K562 (cell line): ENCODE measurements around the gene BRAF. TPM values are rescaled to one million over a fixed set of nuclear protein-coding genes. Genes with fewer than 3 reads are reported as not detected.

Experiments
- AFF4 ChIP-seq: sonication (generic); formaldehyde crosslinking; IDR thresholded peaks from 2 replicates; pipeline ENCODE4 v1.8.0; 2023; ENCODE audit warnings: mild to moderate bottlenecking, missing genetic modification reagents
- EP300 ChIP-seq: IDR thresholded peaks from 2 replicates; pipeline ENCODE4 v1.6.1; 2012; ENCODE audit warnings: low read length, improper control_type of control experiment
- ESRRA ChIP-seq: fragments of 450-650 bp; IDR thresholded peaks from 2 replicates; pipeline ENCODE4 v1.6.1; 2014; ENCODE audit warnings: low read depth, mild to moderate bottlenecking, moderate library complexity, borderline replicate concordance
- NCOA4 ChIP-seq: fragments of 450-650 bp; IDR thresholded peaks from 2 replicates; pipeline ENCODE4 v1.6.1; 2018; ENCODE audit warnings: mild to moderate bottlenecking; ENCODE audit not compliant: partially characterized antibody
- PHF20 ChIP-seq: fragments of 450-650 bp; IDR thresholded peaks from 2 replicates; pipeline ENCODE4 v1.6.1; 2018; ENCODE audit not compliant: partially characterized antibody
- POLR2AphosphoS2 ChIP-seq: IDR thresholded peaks from 2 replicates; pipeline ENCODE4 v1.6.1; 2012; ENCODE audit warnings: low read length, improper control_type of control experiment
- POLR2AphosphoS5 ChIP-seq: IDR thresholded peaks from 2 replicates; pipeline ENCODE4 v1.6.1; 2011; ENCODE audit warnings: mild to moderate bottlenecking, low read depth, low read length, moderate library complexity; ENCODE audit not compliant: control insufficient read depth, insufficient read depth
- SREBF2 ChIP-seq: sonication (generic); formaldehyde crosslinking; IDR thresholded peaks from 2 replicates; pipeline ENCODE4 v1.4.0; 2020; ENCODE audit warnings: mild to moderate bottlenecking, missing genetic modification reagents
- SRF ChIP-seq, 2 experiments: fragments of 250-450, 450-650 bp in 1 of 2; sonication (Bioruptor Pico) in 1 of 2; sonication (generic) in 1 of 2; formaldehyde crosslinking; IDR thresholded peaks; 2 replicates each; pipeline versions ENCODE4 v1.5.0 to v1.5.1; 2020 to 2022; ENCODE audit warnings: mild to moderate bottlenecking in 1 of 2, missing genetic modification reagents in 1 of 2
- SRSF9 ChIP-seq: fragments of 200-400 bp; formaldehyde crosslinking; IDR thresholded peaks from 2 replicates; pipeline ENCODE4 v1.6.1; 2017; ENCODE audit warnings: low read depth, low read length, borderline replicate concordance
- TAL1 ChIP-seq: fragments of 450-650 bp; IDR thresholded peaks from 2 replicates; pipeline ENCODE4 v1.6.1; 2016; ENCODE audit warnings: mild to moderate bottlenecking
- TARDBP ChIP-seq: fragments of 450-650 bp; IDR thresholded peaks from 2 replicates; pipeline ENCODE4 v1.6.1; 2016
- THRA ChIP-seq: fragments of 450-650 bp; IDR thresholded peaks from 2 replicates; pipeline ENCODE4 v1.6.1; 2017; ENCODE audit warnings: mild to moderate bottlenecking, moderate library complexity
- UBTF ChIP-seq, 2 experiments: IDR thresholded peaks; 2 replicates each; pipeline ENCODE4 v1.6.1; 2012; ENCODE audit warnings: improper control_type of control experiment in 2 of 2, low read depth in 2 of 2, low read length in 2 of 2, borderline replicate concordance in 1 of 2
- ZBTB17 ChIP-seq: fragments of 450-650 bp; formaldehyde crosslinking; IDR thresholded peaks from 2 replicates; pipeline ENCODE4 v1.4.0; 2020; ENCODE audit warnings: mild to moderate bottlenecking
- ZBTB5 ChIP-seq: fragments of 450-650 bp; IDR thresholded peaks from 2 replicates; pipeline ENCODE4 v1.6.1; 2017; ENCODE audit warnings: antibody characterized with exemption
- ZNF316 ChIP-seq: fragments of 450-650 bp; IDR thresholded peaks from 2 replicates; pipeline ENCODE4 v1.6.1; 2016
- ZSCAN29 ChIP-seq: fragments of 450-650 bp; IDR thresholded peaks from 2 replicates; pipeline ENCODE4 v1.6.1; 2017
- polyA plus RNA-seq, 8 experiments: library from polyadenylated mRNA; depleted of rRNA in 4 of 8; stranded (reverse) in 5 of 8; unstranded in 3 of 8; fragments of >200 nt; fragmentation: Nextera tagmentation in 2 of 8; fragmentation: Illumina TruSeq in 1 of 8; extraction: Ambion mirVana in 2 of 8; extraction: Trizol in 1 of 8; gene quantifications; 2 replicates each; pipeline versions ENCODE4 v1.2.1 to v1.2.3, GENCODE V29; 2011 to 2014; ENCODE audit warnings: inconsistent platforms in 1 of 8, missing spikeins in 1 of 8
- total RNA-seq, 7 experiments: library from RNA; depleted of rRNA in 6 of 7; stranded (reverse); fragments of >200 nt in 6 of 7; fragmentation: Illumina TruSeq in 2 of 7; extraction: Trizol in 2 of 7; gene quantifications; 2 replicates each; pipeline versions ENCODE4 v1.2.1 to v1.2.3, GENCODE V29; 2011 to 2021; ENCODE audit warnings: low replicate concordance in 1 of 7

The BRAF gene
- total and polyA plus RNA-seq, 9 of the 15 experiments (the other 6 are each of a cell fraction or from before 2014, with no cell fraction given), result 3.6 to 38.3 (median 21.9) TPM

- 0 out of 2 replicates have a peak, but pooled peaks have one; percentile 59 for TF ChIP-seq SREBF2 (CRISPR knock-in tag)
- TF ChIP-seq ESRRA, result peak; percentile 74
- TF ChIP-seq POLR2AphosphoS5, result peak; percentile 96
- no peak for TF ChIP-seq THRA
- TF ChIP-seq ZBTB5, result no peak
- TF ChIP-seq SRF (CRISPR knock-in tag; IDR thresholded peaks at IDR 0.05), result 0 out of 4 replicates have a peak, but pooled peaks of 1 of the 2 experiments have one; percentile 21
- peak; percentile 96 for TF ChIP-seq PHF20
- peak; percentile 98 for TF ChIP-seq TARDBP
- peak; percentile 82; the same call in 1 of the 2 replicates for TF ChIP-seq POLR2AphosphoS2
- no peak for TF ChIP-seq ZNF316
- no peak for TF ChIP-seq SRSF9
- TF ChIP-seq NCOA4, result no peak
- no peak; the same call in 1 of the 2 replicates for TF ChIP-seq AFF4 (CRISPR knock-in tag)
- TF ChIP-seq UBTF (IDR thresholded peaks at IDR 0.05; ENCODE audit: borderline replicate concordance in 1 of 2, low read depth in 2 of 2, low read length in 2 of 2), result 0 out of 4 replicates have a peak, but pooled peaks of 1 of the 2 experiments have one; percentile 25
- TF ChIP-seq TAL1, result no peak
- peak; percentile 41; the same call in 1 of the 2 replicates for TF ChIP-seq ZBTB17 (CRISPR knock-in tag)
- no peak for TF ChIP-seq ZSCAN29
- TF ChIP-seq EP300, result peak; percentile 28; the same call in 1 of the 2 replicates
These were observed at the start of gene BRAF (continued) for GRCh38 chr7:140924821-140925421.
